AG09309 (cell line): Measurements from ENCODE around the gene TMEM72.

Source experiments
- DNase-seq: peaks from one replicate; pipeline ENCODE4 v3.0.0-alpha.2; 2010; ENCODE audit warnings: low read depth
- H3K4me3 ChIP-seq: 2 replicates; pipeline ENCODE4 v1.5.1; 2011; ENCODE audit warnings: mild to moderate bottlenecking, low read depth, low read length, moderate library complexity; ENCODE audit not compliant: control insufficient read depth
- CTCF ChIP-seq: IDR thresholded peaks from 2 replicates; pipeline ENCODE4 v1.5.1; 2011; ENCODE audit warnings: mild to moderate bottlenecking, low read depth, low read length, inconsistent platforms; ENCODE audit not compliant: insufficient read depth, control insufficient read depth; ENCODE audit errors: missing control alignments

TMEM72 gene

GRCh38 chr10:44913350-44914081, 2.4 kb downstream of the TMEM72 start:
- no peak for TF ChIP-seq CTCF
- no peak overlapping the region for H3K4me3 ChIP-seq
- no peak for DNase-seq

GRCh38 chr10:44914891-44915290, 3.8 kb downstream of the TMEM72 start:
- TF ChIP-seq CTCF, result no peak

GRCh38 chr10:44916429-44916828, 5.3 kb downstream of the TMEM72 start:
- H3K4me3 ChIP-seq, result no peak overlapping the region
- DNase-seq, result no peak
- no peak for TF ChIP-seq CTCF

More at GRCh38 chr10:44914891-44915290, 3.8 kb downstream of the TMEM72 start:
- DNase-seq, result no peak
- H3K4me3 ChIP-seq, result no peak overlapping the region

- DNase-seq, result no peak
- no peak overlapping the region for H3K4me3 ChIP-seq
- no peak for TF ChIP-seq CTCF
Measured at GRCh38 chr10:44917848-44918247, 6.7 kb downstream of the TMEM72 start.

GRCh38 chr10:44920252-44920651, 9.1 kb downstream of the TMEM72 start:
- no peak overlapping the region for H3K4me3 ChIP-seq
- no peak for TF ChIP-seq CTCF
- DNase-seq, result no peak

GRCh38 chr10:44921061-44921460, 9.9 kb downstream of the TMEM72 start:
- no peak for TF ChIP-seq CTCF
- no peak for DNase-seq
- H3K4me3 ChIP-seq, result no peak overlapping the region
